ENCODE data around the gene MYO9A. TPM values are rescaled to one million over a fixed set of nuclear protein-coding genes. Genes with fewer than 3 reads are reported as not detected.

MYO9A gene, protein sequence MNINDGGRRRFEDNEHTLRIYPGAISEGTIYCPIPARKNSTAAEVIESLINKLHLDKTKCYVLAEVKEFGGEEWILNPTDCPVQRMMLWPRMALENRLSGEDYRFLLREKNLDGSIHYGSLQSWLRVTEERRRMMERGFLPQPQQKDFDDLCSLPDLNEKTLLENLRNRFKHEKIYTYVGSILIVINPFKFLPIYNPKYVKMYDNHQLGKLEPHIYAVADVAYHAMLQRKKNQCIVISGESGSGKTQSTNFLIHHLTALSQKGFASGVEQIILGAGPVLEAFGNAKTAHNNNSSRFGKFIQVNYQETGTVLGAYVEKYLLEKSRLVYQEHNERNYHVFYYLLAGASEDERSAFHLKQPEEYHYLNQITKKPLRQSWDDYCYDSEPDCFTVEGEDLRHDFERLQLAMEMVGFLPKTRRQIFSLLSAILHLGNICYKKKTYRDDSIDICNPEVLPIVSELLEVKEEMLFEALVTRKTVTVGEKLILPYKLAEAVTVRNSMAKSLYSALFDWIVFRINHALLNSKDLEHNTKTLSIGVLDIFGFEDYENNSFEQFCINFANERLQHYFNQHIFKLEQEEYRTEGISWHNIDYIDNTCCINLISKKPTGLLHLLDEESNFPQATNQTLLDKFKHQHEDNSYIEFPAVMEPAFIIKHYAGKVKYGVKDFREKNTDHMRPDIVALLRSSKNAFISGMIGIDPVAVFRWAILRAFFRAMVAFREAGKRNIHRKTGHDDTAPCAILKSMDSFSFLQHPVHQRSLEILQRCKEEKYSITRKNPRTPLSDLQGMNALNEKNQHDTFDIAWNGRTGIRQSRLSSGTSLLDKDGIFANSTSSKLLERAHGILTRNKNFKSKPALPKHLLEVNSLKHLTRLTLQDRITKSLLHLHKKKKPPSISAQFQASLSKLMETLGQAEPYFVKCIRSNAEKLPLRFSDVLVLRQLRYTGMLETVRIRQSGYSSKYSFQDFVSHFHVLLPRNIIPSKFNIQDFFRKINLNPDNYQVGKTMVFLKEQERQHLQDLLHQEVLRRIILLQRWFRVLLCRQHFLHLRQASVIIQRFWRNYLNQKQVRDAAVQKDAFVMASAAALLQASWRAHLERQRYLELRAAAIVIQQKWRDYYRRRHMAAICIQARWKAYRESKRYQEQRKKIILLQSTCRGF (N-terminal part only)
- 43.7 and 59.1 TPM in 2 replicates for total RNA-seq

DNA sequence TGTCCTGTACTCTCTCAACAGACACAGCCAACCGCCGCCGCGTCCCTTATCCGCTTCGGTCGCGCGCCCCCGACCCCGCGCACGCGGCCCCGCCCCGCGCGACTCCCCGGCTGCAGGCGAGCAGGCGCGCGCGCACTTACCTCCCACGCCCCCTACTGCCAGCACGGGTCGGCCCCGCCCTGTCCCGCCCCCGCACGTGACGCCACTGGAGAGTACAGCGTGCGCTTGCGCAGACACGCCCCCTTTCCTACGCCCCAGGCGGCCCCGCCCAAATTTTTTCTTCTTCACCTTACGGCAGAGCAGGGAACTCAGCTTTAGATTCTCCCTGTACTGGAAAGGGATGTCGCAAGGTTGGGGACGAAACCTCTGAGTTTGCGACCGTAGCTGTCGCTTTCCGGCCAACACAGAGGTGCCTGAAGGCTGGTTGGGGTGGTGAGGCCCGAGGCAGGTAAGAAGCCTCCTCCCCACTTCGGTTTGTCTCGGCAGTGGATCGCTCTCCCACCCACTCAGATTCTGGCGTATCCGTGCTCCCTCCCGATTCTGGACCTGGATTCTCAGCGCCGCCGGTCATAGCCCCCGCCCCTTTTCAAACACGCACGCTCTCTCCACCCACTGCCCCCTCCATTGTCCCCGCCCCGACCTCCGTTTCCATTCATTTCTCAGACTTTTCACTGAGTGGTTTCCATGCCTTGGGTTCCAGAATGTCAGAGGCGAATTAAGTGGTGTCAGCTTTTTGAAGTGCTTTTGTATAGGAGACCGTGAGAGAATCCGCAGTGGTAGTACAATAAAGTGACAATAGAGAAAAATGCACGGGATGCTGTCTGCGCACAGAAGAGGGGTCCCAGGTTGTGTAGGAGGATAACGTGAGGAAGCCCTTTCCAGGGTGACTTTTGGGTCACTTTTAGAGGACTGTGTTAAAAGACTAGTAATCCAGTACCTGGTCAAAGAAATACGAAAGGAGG is at the start of gene MYO9A, which contains the start of gene SENP8:
Gene MYO9A, minus strand, starts transcription at position 134 of the 962 bp plus-strand sequence. CDS start 71,587 bp downstream, outside the sequence.
Gene SENP8, plus strand, starts transcription at position 387 of the 962 bp plus-strand sequence. CDS start 21,221 bp downstream, outside the sequence.

DNA sequence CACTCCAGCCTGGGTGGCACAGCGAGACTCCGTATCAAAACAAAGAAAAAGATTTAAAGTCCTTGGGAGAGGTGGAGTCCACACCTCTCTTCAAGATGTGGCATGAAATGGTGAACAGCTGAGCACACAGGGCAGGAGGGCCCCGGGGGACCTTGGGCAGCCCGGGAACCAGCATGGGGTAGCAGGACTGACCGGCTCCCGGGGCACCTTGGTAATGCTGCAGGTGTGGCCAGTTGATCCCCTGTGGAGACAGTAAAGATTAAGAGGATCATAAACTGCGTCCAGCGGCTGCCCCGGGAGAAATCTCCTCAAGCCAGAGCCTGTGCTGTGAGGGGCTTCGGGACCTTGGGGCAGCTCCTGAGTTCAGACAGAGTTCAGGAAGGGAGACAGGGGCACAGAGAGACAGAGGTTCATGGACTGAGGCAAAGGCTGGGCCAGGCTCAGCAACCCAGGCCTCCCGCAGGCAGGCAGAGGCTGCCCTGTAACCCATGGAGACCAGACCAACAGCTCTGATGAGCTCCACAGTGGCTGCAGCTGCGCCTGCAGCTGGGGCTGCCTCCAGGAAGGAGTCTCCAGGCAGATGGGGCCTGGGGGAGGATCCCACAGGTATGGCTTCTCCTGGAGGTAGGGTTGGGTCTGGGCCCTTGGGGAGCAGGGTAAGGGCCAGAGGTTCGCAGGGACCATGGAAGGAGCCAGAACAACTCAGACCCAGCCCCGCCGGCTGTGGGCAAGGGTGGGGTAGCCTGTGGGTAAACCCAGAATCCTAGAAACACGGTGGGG is 307.5 kb downstream of the MYO9A start, which contains the start of gene NR2E3:
Gene NR2E3, plus strand, starts transcription at position 299 of the 780 bp plus-strand sequence. Its CDS starts 190 bp downstream, at position 489.

Other genes with a start within 250 kb of the MYO9A start
- 3.3 and 4.4 TPM in 2 replicates for gene SENP8, start 253 bp upstream of the MYO9A start, total RNA-seq
- 0.15 and 0.33 TPM in 2 replicates for gene GRAMD2A, start 79.6 kb upstream of the MYO9A start, total RNA-seq
- gene PKM, start 113.0 kb upstream of the MYO9A start, total RNA-seq = 2,305 and 2,540 TPM in 2 replicates
- gene PARP6, start 154.4 kb upstream of the MYO9A start, total RNA-seq = 23.3 and 24.3 TPM in 2 replicates
- 0.15 and 0.17 TPM in 2 replicates for gene CELF6, start 202.0 kb upstream of the MYO9A start, total RNA-seq

All from smooth muscle cell of trachea (primary cell).